HTERT RPE-1 (cell line): ENCODE measurements around the gene SRXN1.
"Not testable (repeated sequence)": the region's sequence is repeated elsewhere in the genome, so short reads cannot be mapped to it uniquely, and the experiment has no call there.

ENCODE experiments used
- in situ Hi-C: fragments of 300-500 bp; cut with MboI; formaldehyde crosslinking; loops from 4 replicates; pipeline ENCODE4 v1.14.3; 2020; ENCODE audit warnings: low sequenced_read_pairs

SRXN1 gene

GRCh38 chr20:653110-653589, at the start of gene SRXN1:
SRXN1 (minus strand) TSS chr20:653200; CDS start chr20:653185, 15 bp downstream.
- in situ Hi-C loops = no loop called here

- in situ Hi-C loops = no loop called here
These were observed 48.6 kb upstream of the SRXN1 start for GRCh38 chr20:701401-702129.

GRCh38 chr20:699811-700338, 46.9 kb upstream of the SRXN1 start:
- in situ Hi-C loops = no loop called here

- in situ Hi-C loops = no loop called here
These were observed 46.3 kb upstream of the SRXN1 start for GRCh38 chr20:699342-699741.

- in situ Hi-C loops = no loop called here
These were observed 45.3 kb upstream of the SRXN1 start for GRCh38 chr20:698276-698675.

- in situ Hi-C loops = no loop called here
These were observed 44.8 kb upstream of the SRXN1 start for GRCh38 chr20:697826-698225.

GRCh38 chr20:695165-695866, 42.3 kb upstream of the SRXN1 start:
- in situ Hi-C loops = no loop called here

GRCh38 chr20:694496-694895, 41.5 kb upstream of the SRXN1 start:
- in situ Hi-C loops = no loop called here

GRCh38 chr20:693786-694185, 40.8 kb upstream of the SRXN1 start:
- in situ Hi-C loops = not testable (repeated sequence)

GRCh38 chr20:692044-692443, 39.0 kb upstream of the SRXN1 start:
- in situ Hi-C loops = no loop called here

- in situ Hi-C loops = no loop called here
These were observed 36.9 kb upstream of the SRXN1 start for GRCh38 chr20:689947-690346.

GRCh38 chr20:689348-689747, 36.3 kb upstream of the SRXN1 start:
- in situ Hi-C loops = no loop called here

GRCh38 chr20:688809-689212, 35.8 kb upstream of the SRXN1 start:
- in situ Hi-C loops = no loop called here

- in situ Hi-C loops = no loop called here
These were observed 34.6 kb upstream of the SRXN1 start for GRCh38 chr20:687468-688203.

- in situ Hi-C loops = no loop called here
These were observed 31.8 kb upstream of the SRXN1 start for GRCh38 chr20:684676-685319.

GRCh38 chr20:682123-682522, 29.1 kb upstream of the SRXN1 start:
- in situ Hi-C loops = no loop called here

- in situ Hi-C loops = no loop called here
These were observed 27.7 kb upstream of the SRXN1 start for GRCh38 chr20:680638-681187.

- in situ Hi-C loops = no loop called here
These were observed 25.0 kb upstream of the SRXN1 start for GRCh38 chr20:677957-678356.

GRCh38 chr20:676967-677366, 24.0 kb upstream of the SRXN1 start:
- in situ Hi-C loops = no loop called here

- in situ Hi-C loops = no loop called here
These were observed 23.4 kb upstream of the SRXN1 start for GRCh38 chr20:676315-676937.
